Measurements from ENCODE around the gene XPOT.

GRCh38 chr12:64450711-64451486 lies 46.7 kb downstream of the XPOT start:
- TF ChIP-seq CTCF (conservative IDR thresholded peaks at IDR 0.05; ENCODE audit: low read length) (no peak), EZH2phosphoT487 (IDR thresholded peaks at IDR 0.05; ENCODE audit: borderline replicate concordance) (no peak)
